ENCODE results near the gene DCTN2.

Gene DCTN2

GRCh38 chr12:57548013-57548315, 972 bp upstream of the DCTN2 start:
- no peak overlapping the region for H3K9ac ChIP-seq (ENCODE audit: low read length)
- no peak for DNase-seq (ENCODE audit: low read depth)
- peaks cover 39% of the 10 kb centered on the region for H3K27me3 ChIP-seq (replicated peaks; ENCODE audit: control insufficient read depth, insufficient read depth, low read length)
- H3K9me3 ChIP-seq (ENCODE audit: control insufficient read depth, low read length): no peaks in the 10 kb centered on the region
- no peaks in the 10 kb centered on the region for H3K36me3 ChIP-seq (ENCODE audit: control insufficient read depth, insufficient read depth, low read length, severe bottlenecking)
- peaks cover 27% of the 10 kb centered on the region for H3K4me1 ChIP-seq (ENCODE audit: control insufficient read depth, insufficient read depth, low read length)
- no peak overlapping the region for H3K4me3 ChIP-seq (ENCODE audit: low read length)

- Histone ChIP-seq H3K9me3 (ENCODE audit: control insufficient read depth, low read length) (no peaks in the 10 kb centered on the region), H3K9ac (ENCODE audit: low read length) (peak overlapping the region; percentile 97), H3K4me3 (ENCODE audit: low read length) (peak overlapping the region; percentile 98), H3K4me1 (ENCODE audit: control insufficient read depth, insufficient read depth, low read length) (peaks cover 24% of the 10 kb centered on the region), H3K27me3 (replicated peaks; ENCODE audit: control insufficient read depth, insufficient read depth, low read length) (peaks cover 39% of the 10 kb centered on the region), H3K36me3 (ENCODE audit: control insufficient read depth, insufficient read depth, low read length, severe bottlenecking) (peaks cover under 1% of the 10 kb centered on the region)
- no peak for DNase-seq (ENCODE audit: low read depth)
These were observed 458 bp upstream of the DCTN2 start for GRCh38 chr12:57547288-57548012.

GRCh38 chr12:57545809-57546437, 1.1 kb downstream of the DCTN2 start:
- DNase-seq (ENCODE audit: low read depth): no peak
- peak overlapping the region; percentile 98 for H3K4me3 ChIP-seq (ENCODE audit: low read length)
- no peaks in the 10 kb centered on the region for H3K9me3 ChIP-seq (ENCODE audit: control insufficient read depth, low read length)
- peaks cover 27% of the 10 kb centered on the region for H3K27me3 ChIP-seq (replicated peaks; ENCODE audit: control insufficient read depth, insufficient read depth, low read length)
- H3K9ac ChIP-seq (ENCODE audit: low read length): peak overlapping the region; percentile 97
- H3K4me1 ChIP-seq (ENCODE audit: control insufficient read depth, insufficient read depth, low read length): peaks cover 26% of the 10 kb centered on the region
- peaks cover 14% of the 10 kb centered on the region for H3K36me3 ChIP-seq (ENCODE audit: control insufficient read depth, insufficient read depth, low read length, severe bottlenecking)

GRCh38 chr12:57543581-57543980, 3.4 kb downstream of the DCTN2 start:
- no peak for DNase-seq (ENCODE audit: low read depth)
- Histone ChIP-seq H3K9ac (ENCODE audit: low read length) (no peak overlapping the region), H3K36me3 (ENCODE audit: control insufficient read depth, insufficient read depth, low read length, severe bottlenecking) (peaks cover 32% of the 10 kb centered on the region), H3K4me1 (ENCODE audit: control insufficient read depth, insufficient read depth, low read length) (peaks cover 27% of the 10 kb centered on the region), H3K27me3 (replicated peaks; ENCODE audit: control insufficient read depth, insufficient read depth, low read length) (peaks cover 4% of the 10 kb centered on the region), H3K9me3 (ENCODE audit: control insufficient read depth, low read length) (no peaks in the 10 kb centered on the region), H3K4me3 (ENCODE audit: low read length) (no peak overlapping the region)

- no peak for DNase-seq (ENCODE audit: low read depth)
- H3K9ac ChIP-seq (ENCODE audit: low read length): no peak overlapping the region
- no peaks in the 10 kb centered on the region for H3K27me3 ChIP-seq (replicated peaks; ENCODE audit: control insufficient read depth, insufficient read depth, low read length)
- no peaks in the 10 kb centered on the region for H3K9me3 ChIP-seq (ENCODE audit: control insufficient read depth, low read length)
- H3K36me3 ChIP-seq (ENCODE audit: control insufficient read depth, insufficient read depth, low read length, severe bottlenecking): peaks cover 41% of the 10 kb centered on the region
- H3K4me1 ChIP-seq (ENCODE audit: control insufficient read depth, insufficient read depth, low read length): peaks cover 20% of the 10 kb centered on the region
- no peak overlapping the region for H3K4me3 ChIP-seq (ENCODE audit: low read length)
These were observed 5.3 kb downstream of the DCTN2 start for GRCh38 chr12:57541717-57542116.

GRCh38 chr12:57541001-57541400, 6.0 kb downstream of the DCTN2 start:
- peaks cover 44% of the 10 kb centered on the region for H3K36me3 ChIP-seq (ENCODE audit: control insufficient read depth, insufficient read depth, low read length, severe bottlenecking)
- no peak for DNase-seq (ENCODE audit: low read depth)

GRCh38 chr12:57539134-57539768, 7.7 kb downstream of the DCTN2 start:
- Histone ChIP-seq H3K4me1 (ENCODE audit: control insufficient read depth, insufficient read depth, low read length) (peaks cover 10% of the 10 kb centered on the region), H3K9me3 (ENCODE audit: control insufficient read depth, low read length) (no peaks in the 10 kb centered on the region), H3K36me3 (ENCODE audit: control insufficient read depth, insufficient read depth, low read length, severe bottlenecking) (peaks cover 60% of the 10 kb centered on the region), H3K27me3 (replicated peaks; ENCODE audit: control insufficient read depth, insufficient read depth, low read length) (no peaks in the 10 kb centered on the region), H3K9ac (ENCODE audit: low read length) (no peak overlapping the region), H3K4me3 (ENCODE audit: low read length) (no peak overlapping the region)
- DNase-seq (ENCODE audit: low read depth): no peak

More at GRCh38 chr12:57541001-57541400, 6.0 kb downstream of the DCTN2 start:
- Histone ChIP-seq H3K4me1 (ENCODE audit: control insufficient read depth, insufficient read depth, low read length) (peaks cover 17% of the 10 kb centered on the region), H3K27me3 (replicated peaks; ENCODE audit: control insufficient read depth, insufficient read depth, low read length) (no peaks in the 10 kb centered on the region), H3K4me3 (ENCODE audit: low read length) (no peak overlapping the region), H3K9ac (ENCODE audit: low read length) (no peak overlapping the region), H3K9me3 (ENCODE audit: control insufficient read depth, low read length) (no peaks in the 10 kb centered on the region)

GRCh38 chr12:57536597-57536942, 10.4 kb downstream of the DCTN2 start:
- peaks cover 77% of the 10 kb centered on the region for H3K36me3 ChIP-seq (ENCODE audit: control insufficient read depth, insufficient read depth, low read length, severe bottlenecking)
- H3K9me3 ChIP-seq (ENCODE audit: control insufficient read depth, low read length): no peaks in the 10 kb centered on the region
- H3K27me3 ChIP-seq (replicated peaks; ENCODE audit: control insufficient read depth, insufficient read depth, low read length): no peaks in the 10 kb centered on the region
- peaks cover 4% of the 10 kb centered on the region for H3K4me1 ChIP-seq (ENCODE audit: control insufficient read depth, insufficient read depth, low read length)
- DNase-seq (ENCODE audit: low read depth): no peak
- no peak overlapping the region for H3K4me3 ChIP-seq (ENCODE audit: low read length)
- H3K9ac ChIP-seq (ENCODE audit: low read length): no peak overlapping the region

- Histone ChIP-seq H3K9me3 (ENCODE audit: control insufficient read depth, low read length) (no peaks in the 10 kb centered on the region), H3K4me1 (ENCODE audit: control insufficient read depth, insufficient read depth, low read length) (peaks cover 2% of the 10 kb centered on the region), H3K36me3 (ENCODE audit: control insufficient read depth, insufficient read depth, low read length, severe bottlenecking) (peaks cover 77% of the 10 kb centered on the region), H3K27me3 (replicated peaks; ENCODE audit: control insufficient read depth, insufficient read depth, low read length) (no peaks in the 10 kb centered on the region), H3K4me3 (ENCODE audit: low read length) (no peak overlapping the region), H3K9ac (ENCODE audit: low read length) (no peak overlapping the region)
- no peak for DNase-seq (ENCODE audit: low read depth)
These were observed 11.0 kb downstream of the DCTN2 start for GRCh38 chr12:57535764-57536596.

GRCh38 chr12:57534991-57535543, 11.9 kb downstream of the DCTN2 start:
- Histone ChIP-seq H3K4me1 (ENCODE audit: control insufficient read depth, insufficient read depth, low read length) (no peaks in the 10 kb centered on the region), H3K4me3 (ENCODE audit: low read length) (no peak overlapping the region), H3K9ac (ENCODE audit: low read length) (no peak overlapping the region), H3K36me3 (ENCODE audit: control insufficient read depth, insufficient read depth, low read length, severe bottlenecking) (peaks cover 79% of the 10 kb centered on the region), H3K27me3 (replicated peaks; ENCODE audit: control insufficient read depth, insufficient read depth, low read length) (no peaks in the 10 kb centered on the region), H3K9me3 (ENCODE audit: control insufficient read depth, low read length) (no peaks in the 10 kb centered on the region)
- DNase-seq (ENCODE audit: low read depth): no peak

- Histone ChIP-seq H3K4me3 (ENCODE audit: low read length) (no peak overlapping the region), H3K9ac (ENCODE audit: low read length) (no peak overlapping the region), H3K36me3 (ENCODE audit: control insufficient read depth, insufficient read depth, low read length, severe bottlenecking) (peaks cover 81% of the 10 kb centered on the region), H3K27me3 (replicated peaks; ENCODE audit: control insufficient read depth, insufficient read depth, low read length) (no peaks in the 10 kb centered on the region), H3K4me1 (ENCODE audit: control insufficient read depth, insufficient read depth, low read length) (no peaks in the 10 kb centered on the region), H3K9me3 (ENCODE audit: control insufficient read depth, low read length) (no peaks in the 10 kb centered on the region)
- DNase-seq (ENCODE audit: low read depth): no peak
These were observed 12.7 kb downstream of the DCTN2 start for GRCh38 chr12:57534250-57534649.

Measured in adipocyte (in vitro differentiated cells).